NCI-H2081 treated with DMSO at 0.1 percent for 48 hours (cell line): ENCODE results near the gene MAP7D2.

ENCODE experiments used
- DNase-seq: peaks from one replicate; lab custom pipeline; 2025; lab: John Stamatoyannopoulos, UW

The MAP7D2 gene

DNA sequence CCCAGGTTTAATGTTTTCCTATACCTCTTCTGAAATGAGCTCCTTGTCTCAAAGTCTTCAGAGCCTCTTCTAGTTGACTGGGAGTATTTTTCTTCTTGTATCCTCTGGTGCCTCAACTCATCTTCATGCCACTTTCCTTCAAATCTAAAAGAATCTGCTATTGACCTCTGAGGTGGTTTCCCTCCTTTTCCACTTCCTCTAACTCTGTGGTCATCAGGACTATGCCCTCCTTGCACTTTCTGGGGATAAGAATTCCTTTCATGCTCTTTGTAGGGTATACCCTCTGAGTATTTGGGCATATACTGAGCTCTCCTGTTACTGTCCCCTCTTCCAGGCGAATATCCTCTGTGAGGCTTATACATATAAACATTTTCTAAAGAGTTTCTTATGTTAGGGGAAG is 150.7 kb downstream of the MAP7D2 start:
- no peak for DNase-seq

- DNase-seq, result no peak
These were observed 152.5 kb downstream of the MAP7D2 start for GRCh38 chrX:19964017-19964710.

GRCh38 chrX:19960913-19961312 is 155.8 kb downstream of the MAP7D2 start:
- DNase-seq, result no peak

GRCh38 chrX:19958552-19959486 is 157.9 kb downstream of the MAP7D2 start:
- no peak for DNase-seq

GRCh38 chrX:19956923-19957322 is 159.8 kb downstream of the MAP7D2 start:
- no peak for DNase-seq
